Stomach (tissue), 4 donors: ENCODE measurements around the gene LRRC15.

ENCODE experiments used
- CTCF ChIP-seq, 7 experiments: fragments of 450-650 bp in 4 of 7; fragments of 200-600 bp in 3 of 7; sonication (generic) in 3 of 7; IDR thresholded peaks; one replicate each; pipeline ENCODE4 v1.5.1; 2016 to 2019; ENCODE audit warnings: antibody characterized with exemption in 7 of 7, control low read depth in 2 of 7, mild to moderate bottlenecking in 1 of 7
- EP300 ChIP-seq: sonication (generic); formaldehyde crosslinking; IDR thresholded peaks from one replicate; pipeline ENCODE4 v1.6.1; 2017; ENCODE audit warnings: antibody characterized with exemption
- POLR2A ChIP-seq, 4 donors: fragments of 450-650 bp; IDR thresholded peaks; one replicate each; pipeline ENCODE4 v1.6.1; 2016; ENCODE audit warnings: antibody characterized with exemption in 4 of 4, control low read depth in 2 of 4, mild to moderate bottlenecking in 1 of 4, moderate library complexity in 1 of 4
- POLR2AphosphoS5 ChIP-seq, 3 donors: sonication (generic); formaldehyde crosslinking; IDR thresholded peaks; one replicate each; pipeline ENCODE4 v1.6.1; 2016; ENCODE audit warnings: antibody characterized with exemption in 3 of 3

DNA sequence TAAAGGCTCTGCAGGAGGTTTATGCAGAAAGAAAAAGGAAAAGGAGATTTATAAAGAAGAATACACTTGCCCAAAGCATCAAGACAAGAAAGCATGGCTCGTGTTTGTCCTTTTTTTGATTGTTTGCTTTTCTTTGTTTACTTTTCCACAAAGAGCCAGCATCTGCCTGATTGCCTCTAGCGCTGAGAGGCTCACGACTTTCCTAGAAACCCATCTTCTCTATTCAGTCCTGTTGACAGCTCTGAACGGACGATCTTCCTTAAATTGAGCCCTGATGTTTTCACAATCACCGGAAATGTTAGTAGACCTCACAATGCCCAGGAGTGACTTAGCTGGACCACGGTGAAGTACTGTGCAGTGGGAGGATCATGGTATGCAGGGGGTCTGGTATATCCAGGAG, 17.1 kb upstream of the LRRC15 start:
- TF ChIP-seq EP300 (no peak), CTCF (IDR thresholded peaks at IDR 0.05) (no peak), POLR2A (IDR thresholded peaks at IDR 0.05) (no peak), POLR2AphosphoS5 (IDR thresholded peaks at IDR 0.05) (no peak)
